GM06990 (cell line): ENCODE data around the gene FAM3B.

Source experiments
- DNase-seq: peaks from one replicate; pipeline ENCODE4 v3.0.0-alpha.2; 2011; ENCODE audit not compliant: insufficient read length; ENCODE audit errors: extremely low read depth
- H3K27me3 ChIP-seq: replicated peaks from 2 replicates; pipeline ENCODE4 v1.6.0; 2011; ENCODE audit warnings: low read length; ENCODE audit not compliant: control insufficient read depth, insufficient read depth
- H3K36me3 ChIP-seq: 2 replicates; pipeline ENCODE4 v1.5.1; 2011; ENCODE audit warnings: low read length; ENCODE audit not compliant: control insufficient read depth, insufficient read depth
- H3K4me3 ChIP-seq: replicated peaks from 2 replicates; pipeline ENCODE4 v1.5.1; 2011; ENCODE audit warnings: low read depth, mild to moderate bottlenecking, control low read depth, low read length
- TF ChIP-seq, protein P1 (sequence below): IDR thresholded peaks from 2 replicates; pipeline ENCODE4 v1.5.1; 2011; ENCODE audit warnings: low read length, control low read depth, mild to moderate bottlenecking, inconsistent platforms; ENCODE audit not compliant: insufficient read depth, poor library complexity, severe bottlenecking

FAM3B gene

DNA sequence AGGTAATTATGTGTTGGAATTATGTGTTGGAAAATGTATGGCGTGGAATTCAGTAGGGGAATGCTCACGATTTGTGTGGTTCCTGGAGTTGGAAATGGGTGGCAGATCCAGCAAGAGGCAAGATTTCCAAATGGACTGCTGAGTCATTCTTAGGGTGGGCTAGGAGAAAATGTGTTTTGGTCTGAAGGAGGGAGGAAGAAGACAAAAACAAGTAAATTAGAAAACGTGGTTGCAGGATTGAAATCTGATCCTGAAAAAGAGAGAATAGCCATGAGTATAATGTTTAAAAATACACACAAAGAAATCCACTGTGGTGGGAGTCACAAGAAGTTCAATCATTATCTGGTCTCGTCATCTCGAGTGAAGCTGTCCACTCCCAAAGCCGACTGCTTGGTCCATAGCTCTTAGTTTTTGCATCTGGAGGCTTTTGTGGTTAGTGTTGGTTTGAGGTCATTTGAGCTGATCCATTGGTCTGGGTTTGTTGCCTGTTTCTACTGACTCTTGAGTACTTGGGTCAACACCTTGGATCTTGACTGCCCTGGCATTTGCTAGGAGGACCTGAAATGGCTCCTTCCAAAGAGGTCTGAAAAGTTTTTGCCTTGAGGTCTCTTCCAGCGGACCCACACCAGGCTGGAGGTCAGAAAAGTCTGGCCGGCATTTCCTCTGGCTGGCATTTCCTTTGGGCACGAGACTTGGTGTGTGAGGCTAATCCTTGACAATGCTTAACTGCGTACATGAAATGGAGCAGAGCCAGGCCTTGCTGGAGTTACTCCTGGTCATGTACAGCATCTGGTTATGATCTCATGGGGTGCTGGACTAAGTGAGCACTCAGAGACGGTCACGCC, 54.5 kb downstream of the FAM3B start:
- Histone ChIP-seq H3K27me3 (no peaks in the 10 kb centered on the region), H3K36me3 (no peaks in the 10 kb centered on the region; the same call in 1 of the 2 replicates), H3K4me3 (peak overlapping the region; percentile 18; the same call in 1 of the 2 replicates)
- TF ChIP-seq, protein P1, sequence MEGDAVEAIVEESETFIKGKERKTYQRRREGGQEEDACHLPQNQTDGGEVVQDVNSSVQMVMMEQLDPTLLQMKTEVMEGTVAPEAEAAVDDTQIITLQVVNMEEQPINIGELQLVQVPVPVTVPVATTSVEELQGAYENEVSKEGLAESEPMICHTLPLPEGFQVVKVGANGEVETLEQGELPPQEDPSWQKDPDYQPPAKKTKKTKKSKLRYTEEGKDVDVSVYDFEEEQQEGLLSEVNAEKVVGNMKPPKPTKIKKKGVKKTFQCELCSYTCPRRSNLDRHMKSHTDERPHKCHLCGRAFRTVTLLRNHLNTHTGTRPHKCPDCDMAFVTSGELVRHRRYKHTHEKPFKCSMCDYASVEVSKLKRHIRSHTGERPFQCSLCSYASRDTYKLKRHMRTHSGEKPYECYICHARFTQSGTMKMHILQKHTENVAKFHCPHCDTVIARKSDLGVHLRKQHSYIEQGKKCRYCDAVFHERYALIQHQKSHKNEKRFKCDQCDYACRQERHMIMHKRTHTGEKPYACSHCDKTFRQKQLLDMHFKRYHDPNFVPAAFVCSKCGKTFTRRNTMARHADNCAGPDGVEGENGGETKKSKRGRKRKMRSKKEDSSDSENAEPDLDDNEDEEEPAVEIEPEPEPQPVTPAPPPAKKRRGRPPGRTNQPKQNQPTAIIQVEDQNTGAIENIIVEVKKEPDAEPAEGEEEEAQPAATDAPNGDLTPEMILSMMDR: no peak
- no peak for DNase-seq

DNA sequence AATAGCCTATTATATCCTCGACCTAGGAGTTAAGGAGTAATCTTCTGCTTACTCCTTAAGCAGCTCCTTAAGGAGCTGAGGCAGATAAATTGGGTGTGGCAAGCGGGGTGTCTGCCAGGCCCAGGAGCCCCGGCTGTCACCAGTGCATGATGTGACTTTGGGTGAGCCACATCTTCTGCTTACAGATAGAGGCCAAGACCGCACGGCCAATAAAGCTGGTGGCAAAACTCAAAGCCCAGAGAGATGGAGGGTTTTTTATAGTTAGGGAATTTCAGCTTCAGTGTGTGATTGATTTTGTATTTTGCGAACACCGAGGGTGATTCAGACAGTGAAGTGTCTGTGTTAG, 55.1 kb downstream of the FAM3B start:
- Histone ChIP-seq H3K36me3 (no peaks in the 10 kb centered on the region; the same call in 1 of the 2 replicates), H3K4me3 (no peak overlapping the region), H3K27me3 (no peaks in the 10 kb centered on the region)
- TF ChIP-seq, protein P1: no peak
- no peak for DNase-seq

DNA sequence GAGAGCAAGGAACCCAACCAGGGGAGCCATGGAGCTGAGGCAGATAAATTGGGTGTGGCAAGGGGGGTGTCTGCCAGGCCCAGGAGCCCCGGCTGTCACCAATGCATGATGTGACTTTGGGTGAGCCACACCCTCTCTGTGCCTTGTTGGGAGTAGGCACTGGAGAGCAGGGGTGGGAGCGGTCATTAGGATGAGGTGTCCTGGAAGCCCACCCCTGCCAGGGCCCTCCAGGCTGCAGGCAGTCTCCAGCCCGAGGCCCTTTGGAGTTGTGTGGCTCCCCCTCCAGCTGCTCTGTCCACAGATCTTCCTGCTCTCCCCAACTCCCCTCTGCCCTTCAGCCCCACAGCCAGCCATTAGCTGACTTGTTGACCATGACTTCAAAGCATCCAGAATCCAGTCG, 56.7 kb downstream of the FAM3B start:
- TF ChIP-seq, protein P1: no peak
- no peaks in the 10 kb centered on the region for H3K27me3 ChIP-seq

DNA sequence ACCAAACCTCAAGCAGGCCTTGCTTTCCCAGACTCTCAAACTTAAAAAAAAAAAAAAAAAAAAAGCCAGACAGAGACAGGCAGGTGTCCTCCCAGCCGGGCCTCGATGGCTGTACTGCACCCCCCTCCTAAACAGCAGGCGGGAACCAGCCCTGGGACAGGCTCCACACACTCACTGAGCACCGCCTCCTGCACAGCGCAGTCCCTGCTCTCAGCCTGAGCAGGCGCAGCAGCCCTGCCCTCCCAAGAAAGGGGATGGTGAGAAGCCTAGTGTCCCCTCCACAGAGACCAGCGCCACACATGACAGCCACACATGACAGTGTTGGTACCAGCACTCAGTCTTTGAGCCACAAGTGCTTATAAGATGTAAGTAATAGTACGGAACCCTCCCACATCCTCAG, 57.2 kb downstream of the FAM3B start:
- Histone ChIP-seq H3K36me3 (peaks cover 8% of the 10 kb centered on the region), H3K27me3 (no peaks in the 10 kb centered on the region), H3K4me3 (no peak overlapping the region)
- no peak for DNase-seq
- TF ChIP-seq, protein P1: no peak

More for the DNA sequence above, 56.7 kb downstream of the FAM3B start:
- no peak overlapping the region for H3K4me3 ChIP-seq
- no peak for DNase-seq
- peaks cover 6% of the 10 kb centered on the region for H3K36me3 ChIP-seq

DNA sequence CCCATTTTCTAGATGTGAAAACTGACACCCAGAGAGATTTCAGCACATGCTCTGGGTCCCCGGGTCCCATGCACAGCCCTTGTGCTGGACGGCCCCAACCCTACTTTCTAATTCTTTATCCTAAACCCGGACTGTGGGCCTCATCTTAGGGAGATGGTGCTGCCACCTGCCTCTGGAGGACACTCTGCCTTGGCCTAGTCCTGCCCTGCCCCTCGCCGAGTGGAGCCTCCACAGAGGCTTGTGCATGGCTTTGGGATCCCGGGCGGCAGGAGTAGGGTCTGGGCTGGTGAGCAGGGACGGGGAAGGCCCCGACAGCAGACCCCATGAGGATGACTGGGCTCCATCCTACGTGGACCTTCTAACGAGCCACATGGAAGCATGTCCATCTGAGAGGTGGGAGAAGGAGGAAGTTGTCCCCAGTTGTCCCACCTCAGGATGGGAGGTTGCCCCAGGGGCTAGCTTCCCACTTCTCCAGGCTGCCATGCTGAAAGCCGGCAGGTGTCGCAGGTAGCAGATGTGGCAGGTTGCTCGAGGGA, 57.6 kb downstream of the FAM3B start:
- no peaks in the 10 kb centered on the region for H3K27me3 ChIP-seq
- no peak for DNase-seq
- TF ChIP-seq, protein P1: no peak
- H3K4me3 ChIP-seq: no peak overlapping the region
- peaks cover 13% of the 10 kb centered on the region for H3K36me3 ChIP-seq
